WTC11 (cell line): ENCODE results near the gene TRIM5. TPM values are rescaled to one million over a fixed set of nuclear protein-coding genes. Genes with fewer than 3 reads are reported as not detected.

Source experiments
- ATAC-seq: fragments of 200-7000 bp; cut with Tn5 transposase; 2 replicates; pipeline ENCODE4 v1.10.0; 2021; ENCODE audit warnings: mild to moderate bottlenecking, moderate library complexity
- CTCF ChIA-PET: fragments of 300-600 bp; sonication (Branson Sonifier 250); formaldehyde crosslinking; loops from one replicate; lab custom pipeline; 2021; ENCODE audit warnings: antibody characterized with exemption; lab: Charles Lee
- POLR2A ChIA-PET: fragments of 350-600 bp; sonication (Branson Sonifier 250); formaldehyde crosslinking; loops from one replicate; lab custom pipeline; 2021; ENCODE audit warnings: antibody characterized with exemption; lab: Charles Lee
- DNase-seq: peaks from one replicate; pipeline ENCODE4 v3.0.0; 2021; ENCODE audit warnings: low spot score
- H3K27ac Mint-ChIP-seq: 2 replicates; pipeline ENCODE4 v1.8.0; 2021; ENCODE audit warnings: mixed read lengths
- H3K27me3 Mint-ChIP-seq: 2 replicates; pipeline ENCODE4 v1.8.0; 2021; ENCODE audit warnings: low read depth, mild to moderate bottlenecking, moderate library complexity, mixed read lengths
- H3K36me3 Mint-ChIP-seq: 2 replicates; pipeline ENCODE4 v1.8.0; 2021; ENCODE audit warnings: mixed read lengths
- H3K4me1 Mint-ChIP-seq: 2 replicates; pipeline ENCODE4 v1.8.0; 2022; ENCODE audit warnings: mixed read lengths
- H3K4me3 Mint-ChIP-seq: 2 replicates; pipeline ENCODE4 v1.8.0; 2021; ENCODE audit warnings: mild to moderate bottlenecking, moderate library complexity, mixed read lengths
- H3K9me3 Mint-ChIP-seq: 2 replicates; pipeline ENCODE4 v1.8.0; 2021; ENCODE audit warnings: mixed read lengths
- AFF4 ChIP-seq: sonication (generic); formaldehyde crosslinking; IDR thresholded peaks from 2 replicates; pipeline ENCODE4 v1.8.1; 2023; ENCODE audit warnings: mild to moderate bottlenecking, missing genetic modification reagents, borderline replicate concordance
- CREM ChIP-seq: sonication (generic); formaldehyde crosslinking; IDR thresholded peaks from 2 replicates; pipeline ENCODE4 v1.8.1; 2022; ENCODE audit warnings: mild to moderate bottlenecking, missing genetic modification reagents, moderate library complexity
- EMX1 ChIP-seq: fragments of 250-450 bp; sonication (Bioruptor Pico); IDR thresholded peaks from 2 replicates; pipeline ENCODE4 v1.8.0; 2021; ENCODE audit warnings: mild to moderate bottlenecking
- FOXK1 ChIP-seq: sonication (generic); formaldehyde crosslinking; IDR thresholded peaks from 2 replicates; pipeline ENCODE4 v1.8.0; 2022; ENCODE audit warnings: mild to moderate bottlenecking, moderate library complexity, missing genetic modification reagents
- GRHL2 ChIP-seq: fragments of 250-450 bp; sonication (Bioruptor Pico); IDR thresholded peaks from 2 replicates; pipeline ENCODE4 v1.8.0; 2022; ENCODE audit warnings: mild to moderate bottlenecking, moderate library complexity; ENCODE audit not compliant: insufficient replicate concordance, severe bottlenecking
- HMGA2 ChIP-seq: fragments of 250-450 bp; sonication (Bioruptor Pico); IDR thresholded peaks from 2 replicates; pipeline ENCODE4 v1.4.0; 2021; ENCODE audit warnings: mild to moderate bottlenecking, moderate library complexity
- JAZF1 ChIP-seq: fragments of 250-450 bp; sonication (Bioruptor Pico); IDR thresholded peaks from 2 replicates; pipeline ENCODE4 v1.9.0; 2021; ENCODE audit warnings: moderate library complexity, mild to moderate bottlenecking, inconsistent platforms
- MLX ChIP-seq: sonication (generic); formaldehyde crosslinking; IDR thresholded peaks from 2 replicates; pipeline ENCODE4 v1.8.1; 2023; ENCODE audit warnings: mild to moderate bottlenecking, missing genetic modification reagents, moderate library complexity
- NFE2L1 ChIP-seq: sonication (generic); formaldehyde crosslinking; IDR thresholded peaks from 2 replicates; pipeline ENCODE4 v1.8.1; 2023; ENCODE audit warnings: missing genetic modification reagents
- NFYB ChIP-seq: sonication (generic); formaldehyde crosslinking; conservative IDR thresholded peaks from 2 replicates; pipeline ENCODE4 v1.8.0; 2022; ENCODE audit warnings: low read depth, missing genetic modification reagents
- NR1H2 ChIP-seq: sonication (generic); formaldehyde crosslinking; IDR thresholded peaks from 2 replicates; pipeline ENCODE4 v1.9.0; 2021; ENCODE audit warnings: mild to moderate bottlenecking, moderate library complexity, missing genetic modification reagents
- OVOL2 ChIP-seq: fragments of 250-450 bp; sonication (Bioruptor Pico); IDR thresholded peaks from 2 replicates; pipeline ENCODE4 v1.9.0; 2021; ENCODE audit warnings: mild to moderate bottlenecking, borderline replicate concordance
- SMAD4 ChIP-seq: sonication (generic); formaldehyde crosslinking; IDR thresholded peaks from 2 replicates; pipeline ENCODE4 v1.8.0; 2022; ENCODE audit warnings: mild to moderate bottlenecking, missing genetic modification reagents
- TEAD4 ChIP-seq: sonication (generic); formaldehyde crosslinking; IDR thresholded peaks from 2 replicates; pipeline ENCODE4 v1.8.0; 2022; ENCODE audit warnings: mild to moderate bottlenecking, missing genetic modification reagents
- ZBTB21 ChIP-seq: sonication (generic); formaldehyde crosslinking; IDR thresholded peaks from 2 replicates; pipeline ENCODE4 v1.8.1; 2023; ENCODE audit warnings: mild to moderate bottlenecking, missing genetic modification reagents, borderline replicate concordance
- ZNF416 ChIP-seq: fragments of 250-450 bp; sonication (Bioruptor Pico); IDR thresholded peaks from 2 replicates; pipeline ENCODE4 v1.9.0; 2021; ENCODE audit warnings: mild to moderate bottlenecking, inconsistent platforms
- ZSCAN18 ChIP-seq: fragments of 250-450 bp; sonication (Bioruptor Pico); IDR thresholded peaks from 2 replicates; pipeline ENCODE4 v2.1.2; 2022; ENCODE audit warnings: mild to moderate bottlenecking, moderate library complexity
- total RNA-seq: library from RNA; stranded (reverse); gene quantifications from 3 replicates; pipeline ENCODE4 v1.2.3, GENCODE V29; 2021
- TF ChIP-seq, protein P1 (sequence below): fragments of 200-600 bp; IDR thresholded peaks from 2 replicates; pipeline ENCODE4 v1.8.0; 2022; ENCODE audit warnings: antibody characterized with exemption
- TF ChIP-seq, protein P2 (sequence below): sonication (generic); formaldehyde crosslinking; IDR thresholded peaks from 2 replicates; pipeline ENCODE4 v1.8.1; 2022; ENCODE audit warnings: mild to moderate bottlenecking, moderate library complexity, missing genetic modification reagents

Gene TRIM5
- total RNA-seq, 1 experiment from 2014 or later, result 31.8 TPM

GRCh38 chr11:5688482-5688881, 3.6 kb upstream of the TRIM5 start:
- TF ChIP-seq AFF4 (CRISPR knock-in tag), result no peak
- TF ChIP-seq CREM, result no peak
- no peak for TF ChIP-seq JAZF1
- no peak for TF ChIP-seq MLX (CRISPR knock-in tag)
- TF ChIP-seq, protein P1, sequence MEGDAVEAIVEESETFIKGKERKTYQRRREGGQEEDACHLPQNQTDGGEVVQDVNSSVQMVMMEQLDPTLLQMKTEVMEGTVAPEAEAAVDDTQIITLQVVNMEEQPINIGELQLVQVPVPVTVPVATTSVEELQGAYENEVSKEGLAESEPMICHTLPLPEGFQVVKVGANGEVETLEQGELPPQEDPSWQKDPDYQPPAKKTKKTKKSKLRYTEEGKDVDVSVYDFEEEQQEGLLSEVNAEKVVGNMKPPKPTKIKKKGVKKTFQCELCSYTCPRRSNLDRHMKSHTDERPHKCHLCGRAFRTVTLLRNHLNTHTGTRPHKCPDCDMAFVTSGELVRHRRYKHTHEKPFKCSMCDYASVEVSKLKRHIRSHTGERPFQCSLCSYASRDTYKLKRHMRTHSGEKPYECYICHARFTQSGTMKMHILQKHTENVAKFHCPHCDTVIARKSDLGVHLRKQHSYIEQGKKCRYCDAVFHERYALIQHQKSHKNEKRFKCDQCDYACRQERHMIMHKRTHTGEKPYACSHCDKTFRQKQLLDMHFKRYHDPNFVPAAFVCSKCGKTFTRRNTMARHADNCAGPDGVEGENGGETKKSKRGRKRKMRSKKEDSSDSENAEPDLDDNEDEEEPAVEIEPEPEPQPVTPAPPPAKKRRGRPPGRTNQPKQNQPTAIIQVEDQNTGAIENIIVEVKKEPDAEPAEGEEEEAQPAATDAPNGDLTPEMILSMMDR, result no peak
- TF ChIP-seq ZBTB21 (CRISPR knock-in tag), result no peak
- no peak for TF ChIP-seq FOXK1
- TF ChIP-seq GRHL2, result no peak
- no peak for TF ChIP-seq OVOL2 (CRISPR knock-in tag)
- no peak for TF ChIP-seq SMAD4 (CRISPR knock-in tag)
- no peak for TF ChIP-seq TEAD4
- TF ChIP-seq NFYB (CRISPR knock-in tag), result no peak
- no peak for TF ChIP-seq ZNF416 (CRISPR knock-in tag)
- TF ChIP-seq EMX1 (CRISPR knock-in tag), result no peak
- ChIA-PET CTCF (interaction anchor here (1.5 kb wide), 1 partner anchor 88 kb away, joined by 4 read pairs; no protein-coding TSS in a partner anchor), POLR2A (no interaction called here)
- Mint-ChIP-seq H3K4me1 (peaks cover 61% of the 10 kb centered on the region), H3K36me3 (peaks cover 12% of the 10 kb centered on the region), H3K27ac (peak overlapping the region; percentile 41; the same call in 1 of the 2 replicates), H3K27me3 (no peaks in the 10 kb centered on the region), H3K9me3 (peaks cover 15% of the 10 kb centered on the region), H3K4me3 (no peak overlapping the region)
- DNase-seq (no peak), ATAC-seq (no peak)

- H3K27me3 Mint-ChIP-seq, result no peaks in the 10 kb centered on the region
- H3K36me3 Mint-ChIP-seq, result peaks cover 16% of the 10 kb centered on the region
- H3K9me3 Mint-ChIP-seq, result peaks cover 21% of the 10 kb centered on the region
- TF ChIP-seq, protein P2, sequence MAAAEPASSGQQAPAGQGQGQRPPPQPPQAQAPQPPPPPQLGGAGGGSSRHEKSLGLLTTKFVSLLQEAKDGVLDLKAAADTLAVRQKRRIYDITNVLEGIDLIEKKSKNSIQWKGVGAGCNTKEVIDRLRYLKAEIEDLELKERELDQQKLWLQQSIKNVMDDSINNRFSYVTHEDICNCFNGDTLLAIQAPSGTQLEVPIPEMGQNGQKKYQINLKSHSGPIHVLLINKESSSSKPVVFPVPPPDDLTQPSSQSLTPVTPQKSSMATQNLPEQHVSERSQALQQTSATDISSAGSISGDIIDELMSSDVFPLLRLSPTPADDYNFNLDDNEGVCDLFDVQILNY, result no peak
- TF ChIP-seq ZSCAN18 (no peak), HMGA2 (CRISPR knock-in tag) (peak; percentile 83), NR1H2 (CRISPR knock-in tag) (no peak), NFE2L1 (CRISPR knock-in tag) (no peak)
- CTCF ChIA-PET, result no interaction called here
- DNase-seq, result no peak
- POLR2A ChIA-PET, result no interaction called here
- H3K4me1 Mint-ChIP-seq, result peaks cover 57% of the 10 kb centered on the region
- H3K4me3 Mint-ChIP-seq, result no peak overlapping the region
- H3K27ac Mint-ChIP-seq, result no peak overlapping the region
- no peak for ATAC-seq
Observed at GRCh38 chr11:5686426-5686825, 1.6 kb upstream of the TRIM5 start.
